Measurements from ENCODE around the gene OSGEP. TPM values are rescaled to one million over a fixed set of nuclear protein-coding genes. Genes with fewer than 3 reads are reported as not detected.
A peak's percentile ranks its signal among the peaks of the same experiment; 100 is the strongest.

OSGEP gene
- total and polyA plus RNA-seq, 2 donors (not counting 1 experiment from before 2014, with no cell fraction given), result 18.1 to 34.0 TPM

GRCh38 chr14:20428010-20428365 is 26.6 kb downstream of the OSGEP start:
- H3K27ac ChIP-seq (ENCODE audit: insufficient read depth, low read length), result no peak overlapping the region
- no peak for TF ChIP-seq EZH2 (IDR thresholded peaks at IDR 0.05; ENCODE audit: low read length, missing control alignments)
- TF ChIP-seq CTCF (conservative IDR thresholded peaks at IDR 0.05 in 1 of 2, IDR thresholded peaks at IDR 0.05 in 1 of 2; ENCODE audit: low read depth in 1 of 2, low read length in 2 of 2), result no peak
- H2AFZ ChIP-seq (ENCODE audit: low read length), result no peak overlapping the region
- no peaks in the 10 kb centered on the region for H3K4me1 ChIP-seq (ENCODE audit: control insufficient read depth, extremely low read depth, insufficient read depth, low read length)
- no peaks in the 10 kb centered on the region for H3K36me3 ChIP-seq (ENCODE audit: control insufficient read depth, insufficient read depth, low read length)
- no peak overlapping the region for H3K4me3 ChIP-seq (replicated peaks in 1 of 4; ENCODE audit: control extremely low read depth in 1 of 4, insufficient read depth in 1 of 4, low read depth in 3 of 4, low read length in 4 of 4)
- no peaks in the 10 kb centered on the region for H3K79me2 ChIP-seq (ENCODE audit: control insufficient read depth, insufficient read depth, low read length)
- H3K4me2 ChIP-seq (ENCODE audit: extremely low read depth, insufficient read depth, low read length), result no peak overlapping the region
- H3K9me3 ChIP-seq (ENCODE audit: control insufficient read depth, insufficient read depth, low read depth, low read length), result no peaks in the 10 kb centered on the region
- no peaks in the 10 kb centered on the region for H4K20me1 ChIP-seq (ENCODE audit: control insufficient read depth, extremely low read depth, insufficient read depth, low read length)
- H3K9ac ChIP-seq (ENCODE audit: insufficient read depth, low read length), result no peak overlapping the region
- H3K27me3 ChIP-seq (ENCODE audit: control insufficient read depth, insufficient read depth, low read length), result no peaks in the 10 kb centered on the region
- DNase-seq (ENCODE audit: low read depth in 2 of 2), result no peak

GRCh38 chr14:20427231-20428009 is 27.2 kb downstream of the OSGEP start:
- H3K4me1 ChIP-seq (ENCODE audit: control insufficient read depth, extremely low read depth, insufficient read depth, low read length), result no peaks in the 10 kb centered on the region
- H4K20me1 ChIP-seq (ENCODE audit: control insufficient read depth, extremely low read depth, insufficient read depth, low read length), result no peaks in the 10 kb centered on the region
- no peak for TF ChIP-seq CTCF (conservative IDR thresholded peaks at IDR 0.05 in 1 of 2, IDR thresholded peaks at IDR 0.05 in 1 of 2; ENCODE audit: low read depth in 1 of 2, low read length in 2 of 2)
- TF ChIP-seq EZH2 (IDR thresholded peaks at IDR 0.05; ENCODE audit: low read length, missing control alignments), result no peak
- no peak overlapping the region for H3K27ac ChIP-seq (ENCODE audit: insufficient read depth, low read length)
- peak; percentile 43 to 71 for DNase-seq (ENCODE audit: low read depth in 2 of 2)
- no peaks in the 10 kb centered on the region for H3K9me3 ChIP-seq (ENCODE audit: control insufficient read depth, insufficient read depth, low read depth, low read length)
- H3K36me3 ChIP-seq (ENCODE audit: control insufficient read depth, insufficient read depth, low read length), result no peaks in the 10 kb centered on the region
- H2AFZ ChIP-seq (ENCODE audit: low read length), result peak overlapping the region; percentile 31
- no peak overlapping the region for H3K4me2 ChIP-seq (ENCODE audit: extremely low read depth, insufficient read depth, low read length)
- H3K27me3 ChIP-seq (ENCODE audit: control insufficient read depth, insufficient read depth, low read length), result no peaks in the 10 kb centered on the region
- H3K9ac ChIP-seq (ENCODE audit: insufficient read depth, low read length), result no peak overlapping the region
- no peaks in the 10 kb centered on the region for H3K79me2 ChIP-seq (ENCODE audit: control insufficient read depth, insufficient read depth, low read length)
- H3K4me3 ChIP-seq (replicated peaks in 1 of 4; ENCODE audit: control extremely low read depth in 1 of 4, insufficient read depth in 1 of 4, low read depth in 3 of 4, low read length in 4 of 4), result no peak overlapping the region

DNA sequence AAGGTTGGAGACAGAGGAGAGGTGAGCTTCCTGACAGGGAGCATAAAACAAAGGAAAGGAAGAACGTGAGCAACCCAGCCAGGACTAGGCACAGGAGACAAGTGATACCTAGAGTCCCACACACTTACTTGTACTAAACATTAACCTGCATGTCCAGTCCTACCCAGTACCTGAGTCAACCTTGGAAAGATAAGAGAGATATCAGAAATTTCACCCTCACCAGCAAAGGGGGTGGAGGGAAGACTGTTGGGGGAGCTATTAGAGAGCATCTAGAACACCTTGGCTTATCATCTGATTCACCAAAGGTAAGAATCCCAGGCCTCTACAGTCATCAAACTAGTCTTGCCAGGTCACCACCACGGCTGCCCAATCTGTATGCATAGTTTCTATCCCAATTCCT is 29.8 kb downstream of the OSGEP start:
- Histone ChIP-seq H3K27ac (ENCODE audit: insufficient read depth, low read length) (no peak overlapping the region), H3K36me3 (ENCODE audit: control insufficient read depth, insufficient read depth, low read length) (no peaks in the 10 kb centered on the region), H3K27me3 (ENCODE audit: control insufficient read depth, insufficient read depth, low read length) (no peaks in the 10 kb centered on the region), H3K4me3 (replicated peaks in 1 of 4; ENCODE audit: control extremely low read depth in 1 of 4, insufficient read depth in 1 of 4, low read depth in 3 of 4, low read length in 4 of 4) (no peak overlapping the region), H3K9me3 (ENCODE audit: control insufficient read depth, insufficient read depth, low read depth, low read length) (no peaks in the 10 kb centered on the region), H3K79me2 (ENCODE audit: control insufficient read depth, insufficient read depth, low read length) (no peaks in the 10 kb centered on the region), H3K9ac (ENCODE audit: insufficient read depth, low read length) (no peak overlapping the region), H4K20me1 (ENCODE audit: control insufficient read depth, extremely low read depth, insufficient read depth, low read length) (no peaks in the 10 kb centered on the region), H3K4me1 (ENCODE audit: control insufficient read depth, extremely low read depth, insufficient read depth, low read length) (no peaks in the 10 kb centered on the region), H3K4me2 (ENCODE audit: extremely low read depth, insufficient read depth, low read length) (no peak overlapping the region), H2AFZ (ENCODE audit: low read length) (no peak overlapping the region)
- TF ChIP-seq EZH2 (IDR thresholded peaks at IDR 0.05; ENCODE audit: low read length, missing control alignments), result no peak
- TF ChIP-seq CTCF (conservative IDR thresholded peaks at IDR 0.05 in 1 of 2, IDR thresholded peaks at IDR 0.05 in 1 of 2; ENCODE audit: low read depth in 1 of 2, low read length in 2 of 2), result no peak
- DNase-seq (ENCODE audit: low read depth in 2 of 2), result no peak
